CD4-positive, alpha-beta T cell treated with Interleukin-4 for 4 hours (primary cell): Measurements from ENCODE around the gene GFI1B.

Source experiments
- DNase-seq: peaks from one replicate; pipeline ENCODE4 v3.0.0-alpha.2; 2020

The GFI1B gene

GRCh38 chr9:133023117-133023890, 44.8 kb downstream of the GFI1B start:
- DNase-seq = peak; percentile 13

- DNase-seq = no peak
Measured at GRCh38 chr9:133026426-133026825, 47.9 kb downstream of the GFI1B start.

GRCh38 chr9:133027134-133027533, 48.6 kb downstream of the GFI1B start:
- no peak for DNase-seq

- no peak for DNase-seq
Measured at GRCh38 chr9:133028221-133028620, 49.7 kb downstream of the GFI1B start.

DNA sequence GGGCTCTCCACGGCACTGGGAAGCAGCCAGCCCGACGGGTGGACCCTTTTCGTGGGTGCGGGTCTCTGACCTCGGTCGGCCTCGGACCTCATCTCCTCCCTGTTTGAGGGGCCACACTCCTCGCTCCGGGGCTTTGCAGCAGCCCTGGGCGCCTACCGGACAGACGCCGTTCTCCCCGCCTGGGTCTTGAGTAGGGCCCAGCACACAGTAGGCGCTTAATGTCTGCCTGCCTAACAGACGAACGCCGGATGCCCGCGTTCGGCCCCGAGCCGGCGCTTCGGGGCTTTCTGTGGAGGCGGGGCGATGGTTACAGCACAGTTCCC, 51.5 kb downstream of the GFI1B start:
- no peak for DNase-seq

DNA sequence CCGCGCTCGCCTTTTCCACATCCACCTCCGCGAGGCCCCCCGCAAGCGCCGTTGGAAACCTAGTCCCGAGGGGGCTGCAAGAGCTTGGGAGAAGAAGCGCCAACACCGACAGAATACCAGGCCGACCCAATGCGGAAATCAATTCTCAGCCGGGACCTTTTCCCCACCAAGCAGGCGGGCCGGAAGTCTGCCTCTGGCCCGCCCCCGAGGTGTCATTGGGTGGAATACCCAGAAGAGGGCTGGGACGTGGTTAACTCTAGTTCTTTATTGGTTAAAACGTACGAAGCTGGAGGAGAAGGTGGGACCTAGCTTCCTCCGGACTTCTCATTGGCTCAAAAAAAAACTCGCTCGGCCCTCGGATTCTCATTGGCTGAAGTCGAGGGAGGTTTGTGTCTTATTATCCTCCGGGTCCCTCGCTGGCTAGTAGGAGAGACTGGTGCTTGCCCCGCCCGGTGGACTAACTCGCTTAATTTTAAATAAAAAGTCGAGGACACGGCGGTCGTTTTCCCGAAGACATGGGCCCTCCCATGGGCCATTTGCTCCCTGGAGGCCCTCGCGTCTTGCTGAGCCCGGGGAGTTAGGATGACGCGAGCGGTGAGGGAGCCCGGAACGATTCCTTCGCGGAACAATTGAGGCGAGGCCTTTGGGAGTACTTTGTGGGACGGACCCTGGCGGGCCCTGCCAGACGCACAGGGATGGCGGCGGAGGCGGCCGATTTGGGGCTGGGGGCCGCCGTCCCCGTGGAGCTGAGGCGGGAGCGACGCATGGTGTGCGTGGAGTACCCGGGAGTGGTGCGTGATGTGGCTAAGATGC, 52.0 kb downstream of the GFI1B start, which contains the start of gene GTF3C5:
Gene GTF3C5, plus strand, starts transcription at position 681 of the 813 bp plus-strand sequence. Its CDS starts 15 bp downstream, at position 696.
- DNase-seq = peak; percentile 96

DNA sequence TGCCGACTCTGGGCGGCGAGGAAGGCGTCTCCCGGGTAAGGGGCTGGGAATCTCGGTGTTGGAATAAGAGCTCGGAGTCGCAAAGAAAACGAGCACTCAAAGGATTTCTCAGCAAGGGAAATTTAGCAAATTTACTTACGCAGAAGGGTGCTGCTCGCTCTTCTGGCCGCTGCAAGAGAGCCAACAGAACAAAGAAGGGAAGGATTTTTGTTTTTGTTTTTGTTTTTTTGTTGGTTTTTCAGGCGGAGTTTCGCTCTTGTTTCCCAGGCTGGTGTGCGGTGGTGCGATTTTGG, 52.6 kb downstream of the GFI1B start:
- DNase-seq = no peak

GRCh38 chr9:133031496-133031911, 53.0 kb downstream of the GFI1B start:
- no peak for DNase-seq

GRCh38 chr9:133032171-133032570, 53.7 kb downstream of the GFI1B start:
- no peak for DNase-seq

GRCh38 chr9:133035669-133036068, 57.2 kb downstream of the GFI1B start:
- DNase-seq = no peak

GRCh38 chr9:133037775-133038515, 59.5 kb downstream of the GFI1B start:
- DNase-seq = no peak

DNA sequence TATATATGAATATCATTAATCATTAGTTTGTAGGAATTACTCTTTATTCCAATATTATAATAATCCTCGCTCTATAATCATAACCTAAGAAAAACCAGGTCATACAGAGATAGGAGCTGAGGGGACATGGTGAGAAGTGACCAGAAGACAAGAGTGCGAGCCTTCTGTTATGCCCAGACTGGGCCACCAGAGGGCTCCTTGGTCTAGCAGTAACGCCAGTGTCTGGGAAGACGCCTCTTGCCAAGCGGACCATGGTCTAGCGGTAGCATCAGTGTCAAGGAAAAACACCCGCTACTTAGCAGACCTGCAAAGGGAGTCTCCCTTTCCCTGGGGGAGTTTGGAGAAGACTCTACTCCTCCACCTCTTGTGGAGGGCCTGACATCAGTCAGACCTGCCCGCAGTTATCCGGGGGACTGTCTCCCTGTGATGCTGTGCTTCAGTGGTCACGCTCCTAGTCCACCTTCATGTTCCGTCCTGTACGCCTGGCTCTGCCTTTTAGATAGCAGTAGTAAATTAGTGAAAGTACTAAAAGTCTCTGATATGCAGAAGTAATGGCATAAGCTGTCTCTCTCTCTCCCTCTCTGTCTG, 62.5 kb downstream of the GFI1B start:
- peak; percentile 42 for DNase-seq
